Measurements from ENCODE around the gene ARHGEF16.

Gene ARHGEF16

DNA sequence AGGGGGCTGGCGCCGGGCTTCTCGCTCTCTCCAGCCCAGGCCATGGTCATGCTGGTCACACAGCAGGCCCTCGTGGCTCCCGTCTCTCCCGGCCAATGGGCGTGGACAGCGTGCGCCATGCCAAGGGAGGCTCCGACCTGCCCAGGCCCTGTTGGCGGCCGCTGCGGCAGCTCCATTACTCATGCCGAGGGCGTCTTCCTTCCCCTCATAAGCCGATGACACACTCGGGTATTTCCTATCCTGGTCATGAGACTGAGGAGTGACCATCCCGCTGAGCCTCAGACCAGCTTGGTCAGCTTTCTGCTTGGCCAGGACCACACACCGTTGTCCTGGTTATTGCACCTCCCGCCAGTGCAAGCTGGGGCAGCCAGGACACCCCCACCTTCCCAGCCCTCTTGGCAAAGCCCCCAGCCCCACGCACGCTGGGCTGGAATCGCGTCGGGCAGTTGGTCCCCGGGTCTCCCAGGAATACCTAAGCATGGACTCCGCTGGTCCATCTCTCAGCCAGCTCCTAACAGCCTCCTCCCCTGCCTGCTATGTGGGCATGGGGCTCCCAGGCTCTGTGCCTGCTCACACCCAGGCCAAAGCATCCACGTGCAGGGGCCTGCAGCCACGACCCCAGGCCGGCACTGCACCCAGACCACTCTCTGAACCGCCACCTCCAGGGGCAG is 49.8 kb downstream of the ARHGEF16 start:
- no peak for DNase-seq

GRCh38 chr1:3504822-3505153 is 50.3 kb downstream of the ARHGEF16 start:
- no peak for DNase-seq

DNA sequence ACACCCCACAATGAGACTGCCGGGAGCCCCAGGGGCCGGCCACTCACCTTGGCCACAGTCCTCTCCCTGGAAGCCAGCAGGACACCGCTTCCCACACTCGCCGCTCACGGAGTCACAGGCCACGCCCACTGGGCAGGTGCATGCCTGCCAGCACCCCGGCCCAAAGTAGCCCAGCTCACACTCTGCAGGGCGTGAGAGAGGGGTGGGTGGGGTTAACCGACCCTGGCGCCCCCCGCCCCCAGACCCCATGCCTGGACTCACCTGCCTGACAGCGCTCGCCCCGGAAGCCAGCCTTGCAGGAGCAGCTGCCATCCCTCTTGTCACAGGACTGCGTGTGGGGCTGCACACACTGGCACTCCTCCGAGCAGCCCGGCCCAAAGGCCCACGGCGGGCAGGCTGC is 50.7 kb downstream of the ARHGEF16 start:
- no peak for DNase-seq

DNA sequence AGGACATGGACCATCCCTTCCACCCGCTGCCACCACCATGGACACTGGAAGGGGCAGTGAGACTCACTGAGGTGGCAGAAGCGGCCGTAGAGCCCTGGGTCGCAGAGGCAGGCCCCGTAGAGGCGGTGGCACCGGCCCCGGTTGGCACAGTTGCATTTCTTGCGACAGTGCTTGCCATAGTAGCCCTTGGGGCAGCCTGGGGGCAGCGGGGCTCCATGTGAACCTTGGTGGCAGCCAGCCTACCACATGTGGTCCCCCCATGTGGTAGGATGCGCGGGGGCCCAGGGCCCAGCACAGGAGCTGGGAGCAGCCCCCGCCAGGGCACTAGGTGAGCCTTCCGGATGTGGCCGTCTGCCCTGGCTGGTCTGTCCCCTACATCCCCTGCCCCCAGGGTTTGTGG is 51.6 kb downstream of the ARHGEF16 start:
- DNase-seq, result no peak

GRCh38 chr1:3506943-3507342 is 52.5 kb downstream of the ARHGEF16 start:
- no peak for DNase-seq

GRCh38 chr1:3507636-3508275 is 53.3 kb downstream of the ARHGEF16 start:
- no peak for DNase-seq

DNA sequence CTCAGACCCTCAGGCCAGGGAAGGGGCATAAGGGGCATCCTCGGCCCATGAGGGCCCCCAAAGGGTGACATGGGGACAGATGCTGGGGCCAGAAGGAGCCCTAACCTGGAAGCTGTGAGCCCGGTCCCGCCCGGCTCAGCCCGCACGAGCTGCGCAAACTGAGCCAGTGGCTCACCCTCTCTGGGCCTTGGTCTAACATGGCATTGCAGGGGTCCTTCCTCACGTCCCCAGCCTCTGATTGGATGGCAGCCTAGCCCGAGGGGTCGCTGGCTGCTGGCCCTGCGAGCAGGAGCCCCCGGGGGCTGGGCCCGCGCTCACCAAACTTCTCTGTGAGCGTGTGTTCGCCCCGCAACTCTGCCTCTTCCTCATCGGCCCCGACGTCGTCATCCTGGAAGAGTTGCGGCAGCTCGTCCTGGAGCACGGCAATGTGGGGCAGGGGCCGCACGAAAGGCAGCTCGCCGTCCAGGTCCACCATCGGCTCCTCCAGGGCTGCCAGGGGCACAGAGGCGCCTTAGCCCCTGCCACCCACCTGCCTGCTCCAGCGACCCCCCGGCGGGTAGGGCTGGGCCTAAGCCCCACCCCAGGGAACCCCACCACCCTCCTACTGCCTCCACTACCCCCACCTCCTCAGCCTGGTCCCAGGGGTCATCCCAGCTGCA is 54.4 kb downstream of the ARHGEF16 start:
- DNase-seq, result no peak

- DNase-seq, result no peak
Measured at GRCh38 chr1:3509721-3510120, 55.3 kb downstream of the ARHGEF16 start.

- no peak for DNase-seq
Measured at GRCh38 chr1:3510136-3510955, 55.9 kb downstream of the ARHGEF16 start.

GRCh38 chr1:3510956-3511250 is 56.4 kb downstream of the ARHGEF16 start:
- no peak for DNase-seq

DNA sequence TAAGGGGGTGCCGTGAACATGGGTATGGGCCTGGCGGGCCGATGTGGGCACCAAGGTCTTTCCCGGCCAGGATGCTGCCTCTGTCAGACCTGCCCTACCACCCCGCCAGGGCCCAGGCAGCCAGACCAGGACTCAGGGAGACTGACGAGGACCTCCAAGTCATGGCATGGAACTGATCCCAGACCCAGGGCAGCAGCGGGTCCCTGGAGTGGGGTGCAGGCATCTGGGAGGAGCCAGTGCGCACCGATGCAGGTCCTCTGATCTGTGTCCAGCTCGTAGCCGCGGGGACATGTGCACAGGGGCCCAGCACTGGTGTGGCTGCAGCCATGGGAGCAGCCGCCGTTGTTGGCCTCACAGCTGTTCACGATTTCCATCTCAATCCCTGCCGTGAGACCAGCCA is 56.8 kb downstream of the ARHGEF16 start:
- DNase-seq, result no peak

DNA sequence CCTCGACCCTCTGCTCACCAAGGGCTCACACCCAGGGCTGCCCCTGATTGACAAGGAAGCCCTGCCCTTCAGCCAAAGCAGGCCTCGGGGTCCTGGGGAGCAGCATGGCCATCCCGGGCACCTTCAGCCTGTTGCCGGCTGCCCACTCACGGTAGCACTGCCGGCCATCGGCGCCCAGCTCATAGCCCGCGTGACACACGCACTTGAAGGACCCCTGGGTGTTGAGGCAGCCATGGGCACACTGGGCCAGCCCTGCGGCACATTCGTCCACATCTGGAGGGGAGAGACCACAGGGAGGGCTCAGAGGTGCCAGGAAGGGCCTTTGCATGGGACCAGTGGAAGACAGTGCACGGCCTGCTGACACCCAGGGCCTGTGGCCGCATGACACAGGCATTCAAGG is 57.4 kb downstream of the ARHGEF16 start:
- no peak for DNase-seq

GRCh38 chr1:3514404-3514803 is 59.9 kb downstream of the ARHGEF16 start:
- no peak for DNase-seq

DNA sequence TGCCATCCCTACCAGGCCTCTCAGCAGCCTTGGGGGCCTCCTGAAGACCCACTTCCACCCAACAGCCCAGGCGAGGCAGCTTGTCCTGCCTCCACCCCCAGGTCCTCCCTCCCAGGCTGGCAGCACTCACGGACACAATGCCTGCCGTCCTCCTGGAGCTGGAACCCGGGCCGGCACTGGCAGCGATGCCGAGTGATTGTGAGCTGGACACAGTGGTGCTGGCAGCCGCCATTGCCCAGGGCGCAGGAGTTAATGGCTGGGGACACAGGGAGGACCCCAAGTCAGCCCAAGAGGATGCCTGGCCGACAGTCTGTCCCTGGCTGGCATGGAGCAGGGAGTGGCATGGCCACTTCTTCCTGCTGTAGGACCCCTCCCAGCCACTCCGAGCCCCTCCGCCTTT is 60.8 kb downstream of the ARHGEF16 start:
- DNase-seq, result no peak

DNA sequence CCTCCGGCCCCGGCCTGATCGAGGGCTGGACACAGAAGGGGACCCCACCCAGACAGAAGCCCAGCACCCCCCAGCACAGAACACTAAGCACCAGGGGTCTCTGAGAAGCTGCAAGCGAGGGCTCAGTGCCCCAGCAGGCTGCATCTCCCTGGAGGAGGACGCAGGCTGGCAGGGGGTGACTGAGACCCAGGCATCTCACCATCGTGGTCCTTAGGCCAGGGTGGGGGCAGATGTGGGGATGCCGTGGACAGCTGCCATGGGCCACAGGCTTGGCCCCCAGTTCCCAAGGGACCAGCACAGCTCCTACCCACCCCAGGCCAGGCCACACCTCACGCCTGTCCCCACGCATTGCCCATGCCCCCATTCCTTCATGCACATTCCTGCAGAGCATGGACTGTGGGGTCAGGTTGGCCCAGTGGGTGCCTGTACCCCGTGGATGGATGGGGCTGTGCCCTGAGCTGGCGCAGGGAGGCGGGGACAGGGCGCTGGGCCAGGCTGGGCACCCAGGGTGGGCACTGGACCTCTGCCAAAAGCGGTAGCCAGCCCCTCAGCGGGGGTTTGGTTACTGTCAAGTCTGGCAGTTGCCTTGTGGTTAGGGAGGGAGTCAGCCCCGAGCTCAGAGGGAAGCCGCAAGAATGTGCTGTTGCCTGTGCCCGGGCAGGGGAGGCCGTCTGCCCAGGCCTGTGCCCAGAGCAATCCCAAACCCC is 61.5 kb downstream of the ARHGEF16 start:
- no peak for DNase-seq

DNA sequence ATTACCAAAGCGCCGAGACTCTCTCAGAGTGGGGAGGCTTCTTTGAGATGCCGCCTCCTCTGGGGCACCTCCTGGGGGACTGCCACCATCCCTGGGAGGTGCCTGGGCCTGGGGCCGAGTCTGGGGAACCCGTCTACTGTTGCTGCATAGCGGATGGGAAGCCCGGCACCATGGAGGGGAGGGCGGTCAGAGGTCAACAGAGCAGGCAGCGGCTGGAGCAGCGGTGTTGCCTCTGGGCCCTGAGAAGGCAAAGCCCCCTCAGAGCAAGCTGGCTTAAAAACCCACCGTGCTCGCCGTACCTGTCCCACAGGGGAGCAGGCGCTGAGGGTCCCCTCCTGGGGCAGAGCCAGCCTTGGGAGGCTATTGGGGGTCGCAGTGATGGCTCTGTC is 62.0 kb downstream of the ARHGEF16 start:
- no peak for DNase-seq

DNA sequence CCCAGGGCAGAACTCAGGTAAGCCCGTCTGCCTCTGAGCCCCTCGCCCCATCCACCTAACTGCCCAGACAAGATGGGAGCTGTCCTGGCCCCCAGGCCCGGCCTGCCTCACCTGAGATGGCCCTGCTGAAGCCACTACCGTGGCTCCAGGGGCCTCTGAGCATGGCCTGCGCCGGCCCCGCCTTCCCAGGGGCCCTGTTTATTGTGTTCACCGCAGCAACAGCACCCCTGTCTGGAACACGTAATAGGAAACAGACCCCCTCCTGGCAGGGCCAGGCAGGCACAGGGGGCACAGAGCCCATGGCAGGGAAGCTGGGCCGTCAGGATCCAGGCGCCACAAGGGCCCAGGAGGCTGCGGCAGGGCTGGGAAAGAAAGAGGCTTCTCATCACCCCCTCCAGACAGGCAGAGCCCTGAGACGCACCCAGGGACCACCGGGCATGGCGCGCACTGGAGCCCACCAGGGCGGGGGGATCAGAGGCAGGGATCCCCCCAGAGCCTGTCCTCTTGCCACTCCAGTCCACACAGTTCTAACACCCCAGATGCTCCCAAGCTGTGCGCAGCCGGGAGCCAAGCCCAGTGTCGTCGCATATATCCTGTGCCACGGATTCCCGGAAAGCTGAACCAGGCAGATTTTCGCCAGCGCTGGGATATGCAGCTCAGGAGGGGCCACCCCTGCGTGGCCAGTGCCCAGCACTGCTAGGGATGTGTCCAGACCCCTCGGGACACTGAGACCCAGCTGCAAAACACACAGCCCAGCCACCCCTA is 62.6 kb downstream of the ARHGEF16 start:
- no peak for DNase-seq

DNA sequence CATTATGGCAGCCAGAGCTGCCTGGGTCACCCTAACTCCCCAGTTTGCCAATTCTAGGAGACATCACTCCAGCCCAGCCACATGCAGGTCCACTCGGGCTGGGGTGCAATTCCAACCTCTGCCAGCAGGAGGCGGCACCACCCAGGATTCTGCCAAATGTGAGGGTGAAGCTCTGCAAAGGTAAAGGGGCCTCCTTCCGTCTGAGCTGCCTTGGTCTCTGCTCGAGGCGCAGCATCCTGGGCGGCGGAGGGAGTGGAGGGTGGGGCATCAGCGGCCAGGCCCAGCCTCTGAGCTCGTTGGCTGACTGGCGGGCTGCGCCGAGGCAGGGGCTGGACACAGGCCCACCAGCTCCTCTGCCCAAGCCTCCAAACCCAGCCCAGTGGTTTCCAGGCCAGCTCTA is 63.8 kb downstream of the ARHGEF16 start:
- no peak for DNase-seq

DNA sequence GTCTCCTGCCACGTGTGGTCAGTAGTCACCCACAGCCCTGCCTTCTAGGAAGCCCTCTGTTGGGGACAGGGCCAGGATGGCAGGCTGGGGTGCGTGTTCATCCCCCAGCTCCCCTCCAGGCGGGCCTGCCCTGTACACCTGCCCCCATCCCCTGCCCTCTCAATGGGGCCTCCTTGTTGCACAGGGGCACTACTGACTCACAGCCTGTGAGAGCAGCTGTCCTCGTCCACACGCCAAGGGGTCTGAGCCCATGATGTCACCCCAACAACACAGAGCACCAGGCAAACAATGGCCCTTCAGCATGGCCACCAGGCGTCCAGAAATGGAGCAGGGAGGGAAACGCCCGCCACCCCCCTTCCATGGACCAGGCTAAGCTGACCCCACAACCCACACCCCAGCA is 64.3 kb downstream of the ARHGEF16 start:
- DNase-seq, result no peak

- no peak for DNase-seq
Measured at GRCh38 chr1:3519301-3519885, 64.9 kb downstream of the ARHGEF16 start.

GRCh38 chr1:3520419-3521378 is 66.2 kb downstream of the ARHGEF16 start:
- DNase-seq, result no peak

All from NCI-H187 (cell line).